HFFc6 (cell line): ENCODE data around the gene KIF24. TPM values are rescaled to one million over a fixed set of nuclear protein-coding genes. Genes with fewer than 3 reads are reported as not detected.

Experiments
- DNase-seq: peaks from one replicate; pipeline ENCODE4 v3.0.0-alpha.2; 2018
- H3K27ac Mint-ChIP-seq: 2 replicates; pipeline ENCODE4 v1.8.0; 2020; ENCODE audit warnings: mild to moderate bottlenecking, mixed read lengths
- H3K27me3 Mint-ChIP-seq: 2 replicates; pipeline ENCODE4 v1.8.0; 2021; ENCODE audit warnings: mild to moderate bottlenecking, moderate library complexity, mixed read lengths; ENCODE audit not compliant: insufficient read depth
- H3K36me3 Mint-ChIP-seq: 2 replicates; pipeline ENCODE4 v1.8.0; 2021; ENCODE audit warnings: low read depth, mixed read lengths
- H3K4me1 Mint-ChIP-seq: 2 replicates; pipeline ENCODE4 v1.8.0; 2020; ENCODE audit warnings: low read depth, mixed read lengths
- H3K4me3 Mint-ChIP-seq: 2 replicates; pipeline ENCODE4 v1.8.0; 2020; ENCODE audit warnings: mild to moderate bottlenecking, moderate library complexity, mixed read lengths
- H3K9me3 Mint-ChIP-seq: 2 replicates; pipeline ENCODE4 v1.8.0; 2020; ENCODE audit warnings: mild to moderate bottlenecking, mixed read lengths
- CTCF ChIP-seq: fragments of 200-600 bp; sonication (generic); IDR thresholded peaks from 2 replicates; pipeline ENCODE4 v1.5.0; 2021; ENCODE audit warnings: antibody characterized with exemption, mild to moderate bottlenecking
- total RNA-seq, 6 experiments: library from RNA; stranded (reverse); fragmentation: NEBNext Ultra II Directional; extraction: Animal tissue kit (Norgen Biotek cat#: 25700); gene quantifications; 2 replicates in 1 of 6; 3 replicates in 5 of 6; pipeline ENCODE4 v1.2.3, GENCODE V29; 2021

The KIF24 gene
- total RNA-seq, 6 experiments from 2014 or later, result 1.4 to 3.2 (median 2.8) TPM

GRCh38 chr9:34289159-34289558 lies 39.9 kb downstream of the KIF24 start:
- DNase-seq, result no peak
- no peak for TF ChIP-seq CTCF
- Mint-ChIP-seq H3K27me3 (no peaks in the 10 kb centered on the region), H3K4me1 (no peaks in the 10 kb centered on the region), H3K4me3 (no peak overlapping the region), H3K36me3 (no peaks in the 10 kb centered on the region), H3K27ac (no peak overlapping the region), H3K9me3 (no peaks in the 10 kb centered on the region)

- no peaks in the 10 kb centered on the region for H3K9me3 Mint-ChIP-seq
- no peak for DNase-seq
- H3K27me3 Mint-ChIP-seq, result peaks cover 4% of the 10 kb centered on the region; the same call in 1 of the 2 replicates
- no peaks in the 10 kb centered on the region for H3K36me3 Mint-ChIP-seq
- H3K4me3 Mint-ChIP-seq, result no peak overlapping the region
- TF ChIP-seq CTCF, result no peak
- H3K27ac Mint-ChIP-seq, result no peak overlapping the region
- H3K4me1 Mint-ChIP-seq, result peaks cover 7% of the 10 kb centered on the region; the same call in 1 of the 2 replicates
These were observed 47.0 kb downstream of the KIF24 start for GRCh38 chr9:34282096-34282495.

DNA sequence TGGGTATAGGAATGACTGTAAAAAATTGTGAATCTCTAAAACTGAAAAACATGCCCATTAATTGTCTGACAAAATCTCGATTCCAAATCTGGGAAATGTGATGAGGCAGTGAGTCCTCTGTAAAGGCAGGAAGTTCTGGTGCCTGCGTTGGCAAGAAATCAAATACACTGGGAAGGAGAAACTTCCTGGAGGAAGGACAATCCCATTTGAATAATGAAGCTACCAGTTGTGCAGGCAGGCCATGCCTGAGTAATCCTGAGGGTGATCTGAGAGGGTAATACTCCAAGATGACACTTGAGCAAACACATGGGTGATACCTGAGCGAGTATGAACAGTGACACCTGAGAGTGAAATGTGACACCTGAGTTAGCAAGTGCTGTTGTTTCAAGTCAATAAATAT lies 49.7 kb downstream of the KIF24 start:
- peaks cover 4% of the 10 kb centered on the region; the same call in 1 of the 2 replicates for H3K27me3 Mint-ChIP-seq
- no peak overlapping the region for H3K27ac Mint-ChIP-seq
- H3K9me3 Mint-ChIP-seq, result no peaks in the 10 kb centered on the region
- DNase-seq, result no peak
- no peak overlapping the region for H3K4me3 Mint-ChIP-seq
- no peaks in the 10 kb centered on the region for H3K36me3 Mint-ChIP-seq
- no peak for TF ChIP-seq CTCF
- H3K4me1 Mint-ChIP-seq, result peaks cover 7% of the 10 kb centered on the region; the same call in 1 of the 2 replicates

Other genes with a start within 250 kb of the KIF24 start
- 10 to 100 TPM; 18.0 to 23.2 (median 19.1) TPM for gene DCAF12, start 202.6 kb downstream of the KIF24 start, total RNA-seq
- 10 to 100 TPM; 36.7 to 43.9 (median 41.4) TPM for gene UBAP1, start 150.2 kb downstream of the KIF24 start, total RNA-seq
- 10 to 100 TPM; 29.0 to 35.2 (median 31.9) TPM for gene NUDT2, start 301 bp upstream of the KIF24 start, total RNA-seq
- gene MYORG, start 47.6 kb upstream of the KIF24 start, total RNA-seq, result 1 to 10 TPM in 5 of 6 experiments, under 1 TPM in 1; 0.96 to 2.2 (median 1.4) TPM
- 10 to 100 TPM; 21.6 to 23.6 (median 22.6) TPM for gene FAM219A, start 129.3 kb upstream of the KIF24 start, total RNA-seq
- not detected for gene DNAI1, start 129.5 kb upstream of the KIF24 start, total RNA-seq
- gene ENHO, start 193.7 kb upstream of the KIF24 start, total RNA-seq, result under 1 TPM in 2 of 6 experiments, not detected in 4; 0.19 to 0.57 TPM